GM23338 (cell line): Measurements from ENCODE around the gene TNFRSF6B. TPM values are rescaled to one million over a fixed set of nuclear protein-coding genes. Genes with fewer than 3 reads are reported as not detected.

Experiments used
- ATAC-seq: fragments of 200-7000 bp; cut with Tn5 transposase; 3 replicates; pipeline ENCODE4 v1.9.1; 2020
- DNase-seq: peaks from one replicate; pipeline ENCODE4 v3.0.0-alpha.2; 2015; ENCODE audit warnings: low spot score
- H2AFZ ChIP-seq: fragments of 200-600 bp; sonication (generic); 2 replicates; pipeline ENCODE4 v1.8.0; 2016; ENCODE audit warnings: antibody characterized with exemption, mild to moderate bottlenecking, moderate library complexity
- H3F3A ChIP-seq: fragments of 200-600 bp; sonication (generic); replicated peaks from 2 replicates; pipeline ENCODE4 v1.8.0; 2017; ENCODE audit warnings: antibody characterized with exemption, mixed run types, low read depth
- H3K27ac ChIP-seq: fragments of 200-600 bp; sonication (generic); 2 replicates; pipeline ENCODE4 v1.6.1; 2016; ENCODE audit warnings: low read depth
- H3K27me3 ChIP-seq: fragments of 200-600 bp; sonication (generic); 2 replicates; pipeline ENCODE4 v1.8.0; 2016; ENCODE audit warnings: mild to moderate bottlenecking, mixed run types, moderate library complexity; ENCODE audit not compliant: insufficient read depth
- H3K36me3 ChIP-seq: fragments of 200-600 bp; sonication (generic); 2 replicates; pipeline ENCODE4 v1.8.0; 2016; ENCODE audit warnings: mild to moderate bottlenecking; ENCODE audit not compliant: insufficient read depth
- H3K4me1 ChIP-seq: fragments of 200-600 bp; sonication (generic); 2 replicates; pipeline ENCODE4 v1.8.0; 2016; ENCODE audit warnings: mild to moderate bottlenecking, moderate library complexity; ENCODE audit not compliant: insufficient read depth
- H3K4me2 ChIP-seq: fragments of 200-600 bp; sonication (generic); 2 replicates; pipeline ENCODE4 v1.7.1; 2017; ENCODE audit warnings: mixed run types
- H3K4me3 ChIP-seq: fragments of 200-600 bp; sonication (generic); 2 replicates; pipeline ENCODE4 v1.6.1; 2016; ENCODE audit warnings: mixed run types
- H3K79me2 ChIP-seq: fragments of 200-600 bp; sonication (generic); replicated peaks from 2 replicates; pipeline ENCODE4 v1.8.0; 2017; ENCODE audit warnings: mild to moderate bottlenecking; ENCODE audit not compliant: insufficient read depth
- H3K9me2 ChIP-seq: fragments of 200-600 bp; sonication (generic); 2 replicates; pipeline ENCODE4 v1.8.0; 2017; ENCODE audit not compliant: insufficient read depth
- H4K20me1 ChIP-seq: fragments of 200-600 bp; sonication (generic); replicated peaks from 2 replicates; pipeline ENCODE4 v1.8.0; 2017; ENCODE audit warnings: mild to moderate bottlenecking; ENCODE audit not compliant: insufficient read depth
- H3K27ac Mint-ChIP-seq: 2 replicates; pipeline ENCODE4 v1.8.0; 2020; ENCODE audit warnings: inconsistent platforms, mild to moderate bottlenecking, moderate library complexity, mixed read lengths
- H3K27me3 Mint-ChIP-seq: 3 replicates; pipeline ENCODE4 v1.8.0; 2022; ENCODE audit warnings: low read depth, mild to moderate bottlenecking, moderate library complexity, mixed read lengths, inconsistent platforms; ENCODE audit not compliant: insufficient read depth, poor library complexity
- H3K36me3 Mint-ChIP-seq: 3 replicates; pipeline ENCODE4 v1.8.0; 2021; ENCODE audit warnings: low read depth, mild to moderate bottlenecking, inconsistent platforms, moderate library complexity, mixed read lengths
- H3K4me1 Mint-ChIP-seq: 3 replicates; pipeline ENCODE4 v1.8.0; 2020; ENCODE audit warnings: mild to moderate bottlenecking, inconsistent platforms, mixed read lengths
- H3K4me3 Mint-ChIP-seq: 3 replicates; pipeline ENCODE4 v1.8.0; 2021; ENCODE audit warnings: moderate library complexity, mild to moderate bottlenecking, inconsistent platforms, mixed read lengths
- H3K9me3 Mint-ChIP-seq: 3 replicates; pipeline ENCODE4 v1.8.0; 2020; ENCODE audit warnings: moderate library complexity, mild to moderate bottlenecking, inconsistent platforms, mixed read lengths
- CREB1 ChIP-seq: fragments of 250-450 bp; sonication (Bioruptor Pico); IDR thresholded peaks from 2 replicates; pipeline ENCODE4 v1.5.0; 2020; ENCODE audit warnings: low read depth, mild to moderate bottlenecking, moderate library complexity
- JUNB ChIP-seq: IDR thresholded peaks from one replicate; pipeline ENCODE4 v1.6.1; 2016; ENCODE audit warnings: antibody characterized with exemption; ENCODE audit not compliant: unreplicated experiment
- POLR2AphosphoS5 ChIP-seq: IDR thresholded peaks from 2 replicates; pipeline ENCODE4 v1.6.1; 2016; ENCODE audit warnings: antibody characterized with exemption, low read depth
- ZNF114 ChIP-seq: fragments of 250-450 bp; sonication (Bioruptor Pico); IDR thresholded peaks from 2 replicates; pipeline ENCODE4 v1.5.0; 2020; ENCODE audit warnings: mild to moderate bottlenecking, moderate library complexity
- polyA plus RNA-seq: library from polyadenylated mRNA; unstranded; fragments of >200 nt; fragmentation: Nextera tagmentation; extraction: Ambion mirVana; gene quantifications from 2 replicates; pipeline ENCODE4 v1.2.1, GENCODE V29; 2016
- total RNA-seq: library from RNA; depleted of rRNA; stranded (reverse); fragments of >200 nt; shearing (Covaris generic); gene quantifications from 2 replicates; pipeline ENCODE4 v1.2.3, GENCODE V29; 2014
- TF ChIP-seq, protein P1 (sequence below): IDR thresholded peaks from one replicate; pipeline ENCODE4 v1.6.1; 2018; ENCODE audit warnings: antibody characterized with exemption; ENCODE audit not compliant: unreplicated experiment
- TF ChIP-seq, protein P2 (sequence below): IDR thresholded peaks from 2 replicates; pipeline ENCODE4 v1.6.1; 2016; ENCODE audit warnings: antibody characterized with exemption
- TF ChIP-seq, protein P3 (sequence below), 2 experiments: fragments of 200-600 bp in 1 of 2; sonication (generic) in 1 of 2; conservative IDR thresholded peaks; 2 replicates each; pipeline versions ENCODE4 v1.5.1 to v1.6.1; 2016 to 2017; ENCODE audit warnings: antibody characterized with exemption in 2 of 2, low read depth in 2 of 2, mild to moderate bottlenecking in 2 of 2, moderate library complexity in 1 of 2

The TNFRSF6B gene
- total and polyA plus RNA-seq, 2 experiments from 2014 or later = 0.28 TPM; not detected in 1

DNA sequence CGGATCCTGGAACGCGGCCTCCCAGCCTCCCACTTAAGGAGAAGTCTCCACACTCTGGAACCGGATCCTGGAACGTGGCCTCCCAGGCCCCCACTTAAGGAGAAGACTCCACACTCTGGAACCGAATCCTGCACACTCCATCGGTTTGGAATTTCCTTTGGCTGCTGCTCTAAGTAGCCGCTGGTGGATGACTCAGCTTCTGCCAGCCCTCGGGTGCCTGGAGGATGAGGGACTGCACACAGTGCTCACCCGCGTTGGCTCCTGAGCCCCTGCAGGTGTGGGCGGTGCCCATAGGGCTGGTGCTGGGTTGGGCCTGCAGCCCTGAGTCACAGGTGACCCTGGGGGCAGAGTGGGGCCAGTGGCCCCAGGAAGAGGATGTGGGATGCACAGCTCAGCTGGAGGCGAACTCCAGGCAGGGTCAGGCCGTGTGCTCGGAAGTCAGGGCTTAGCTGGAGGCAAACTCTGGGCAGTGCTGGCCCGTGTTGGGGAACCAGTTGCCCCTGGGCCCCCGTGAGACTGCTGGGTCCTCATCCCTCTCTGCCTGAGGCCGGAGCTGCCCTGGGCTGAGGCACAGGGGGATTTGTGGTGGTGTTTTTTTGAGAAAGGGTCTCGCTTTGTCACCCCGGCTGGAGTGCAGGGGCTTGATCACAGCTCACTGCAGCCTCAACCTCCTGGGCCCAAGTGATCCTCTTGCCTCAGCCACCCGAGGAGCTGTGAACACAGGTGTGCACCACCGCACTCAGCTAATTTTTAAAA is 13.9 kb upstream of the TNFRSF6B start (continued):
- TF ChIP-seq, protein P1, sequence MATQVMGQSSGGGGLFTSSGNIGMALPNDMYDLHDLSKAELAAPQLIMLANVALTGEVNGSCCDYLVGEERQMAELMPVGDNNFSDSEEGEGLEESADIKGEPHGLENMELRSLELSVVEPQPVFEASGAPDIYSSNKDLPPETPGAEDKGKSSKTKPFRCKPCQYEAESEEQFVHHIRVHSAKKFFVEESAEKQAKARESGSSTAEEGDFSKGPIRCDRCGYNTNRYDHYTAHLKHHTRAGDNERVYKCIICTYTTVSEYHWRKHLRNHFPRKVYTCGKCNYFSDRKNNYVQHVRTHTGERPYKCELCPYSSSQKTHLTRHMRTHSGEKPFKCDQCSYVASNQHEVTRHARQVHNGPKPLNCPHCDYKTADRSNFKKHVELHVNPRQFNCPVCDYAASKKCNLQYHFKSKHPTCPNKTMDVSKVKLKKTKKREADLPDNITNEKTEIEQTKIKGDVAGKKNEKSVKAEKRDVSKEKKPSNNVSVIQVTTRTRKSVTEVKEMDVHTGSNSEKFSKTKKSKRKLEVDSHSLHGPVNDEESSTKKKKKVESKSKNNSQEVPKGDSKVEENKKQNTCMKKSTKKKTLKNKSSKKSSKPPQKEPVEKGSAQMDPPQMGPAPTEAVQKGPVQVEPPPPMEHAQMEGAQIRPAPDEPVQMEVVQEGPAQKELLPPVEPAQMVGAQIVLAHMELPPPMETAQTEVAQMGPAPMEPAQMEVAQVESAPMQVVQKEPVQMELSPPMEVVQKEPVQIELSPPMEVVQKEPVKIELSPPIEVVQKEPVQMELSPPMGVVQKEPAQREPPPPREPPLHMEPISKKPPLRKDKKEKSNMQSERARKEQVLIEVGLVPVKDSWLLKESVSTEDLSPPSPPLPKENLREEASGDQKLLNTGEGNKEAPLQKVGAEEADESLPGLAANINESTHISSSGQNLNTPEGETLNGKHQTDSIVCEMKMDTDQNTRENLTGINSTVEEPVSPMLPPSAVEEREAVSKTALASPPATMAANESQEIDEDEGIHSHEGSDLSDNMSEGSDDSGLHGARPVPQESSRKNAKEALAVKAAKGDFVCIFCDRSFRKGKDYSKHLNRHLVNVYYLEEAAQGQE = no peak
- no peak for TF ChIP-seq JUNB
- TF ChIP-seq, protein P2, sequence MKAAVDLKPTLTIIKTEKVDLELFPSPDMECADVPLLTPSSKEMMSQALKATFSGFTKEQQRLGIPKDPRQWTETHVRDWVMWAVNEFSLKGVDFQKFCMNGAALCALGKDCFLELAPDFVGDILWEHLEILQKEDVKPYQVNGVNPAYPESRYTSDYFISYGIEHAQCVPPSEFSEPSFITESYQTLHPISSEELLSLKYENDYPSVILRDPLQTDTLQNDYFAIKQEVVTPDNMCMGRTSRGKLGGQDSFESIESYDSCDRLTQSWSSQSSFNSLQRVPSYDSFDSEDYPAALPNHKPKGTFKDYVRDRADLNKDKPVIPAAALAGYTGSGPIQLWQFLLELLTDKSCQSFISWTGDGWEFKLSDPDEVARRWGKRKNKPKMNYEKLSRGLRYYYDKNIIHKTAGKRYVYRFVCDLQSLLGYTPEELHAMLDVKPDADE = no peak
- no peak for TF ChIP-seq POLR2AphosphoS5
- no peak for TF ChIP-seq ZNF114 (CRISPR knock-in tag)
- no peak for TF ChIP-seq CREB1

DNA sequence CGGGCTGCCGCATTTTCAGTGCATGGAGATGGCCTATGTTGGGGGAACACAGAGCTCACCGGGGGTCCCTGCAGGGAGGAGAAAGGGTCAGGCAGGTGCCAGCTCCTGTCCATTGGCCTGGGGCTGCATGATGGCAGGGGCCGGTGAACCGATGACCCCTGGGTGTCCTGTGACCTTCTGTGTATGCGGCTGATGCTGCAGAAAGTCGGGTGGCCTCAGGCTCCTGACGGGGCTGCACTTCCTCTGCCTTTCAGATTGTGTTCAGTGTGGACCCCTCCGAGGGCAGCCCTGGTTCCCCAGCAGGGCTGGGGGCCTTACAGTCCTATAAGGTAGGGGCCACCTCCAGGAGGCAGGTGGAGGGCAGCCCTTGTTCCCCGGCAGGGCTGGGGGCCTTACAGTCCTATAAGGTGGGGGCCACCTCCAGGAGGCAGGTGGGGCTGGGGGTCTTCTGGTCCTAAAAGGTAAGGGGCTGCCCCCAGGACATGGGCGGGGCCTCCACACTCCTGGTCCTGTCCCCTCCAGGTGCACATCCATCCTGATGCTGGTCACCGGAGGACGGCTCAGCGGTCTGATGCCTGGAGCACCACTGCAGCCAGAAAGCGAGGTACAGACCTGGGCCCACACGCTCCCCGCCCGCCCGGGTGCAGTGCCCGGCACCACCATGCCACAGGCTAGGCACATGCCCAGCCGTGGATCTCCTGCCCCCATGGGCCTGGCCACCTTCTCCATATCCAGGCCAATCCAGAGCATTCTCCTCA is 11.0 kb upstream of the TNFRSF6B start:
- H3K4me3 ChIP-seq = no peak overlapping the region
- Mint-ChIP-seq H3K9me3 (no peaks in the 10 kb centered on the region), H3K27me3 (peaks cover 7% of the 10 kb centered on the region), H3K27ac (no peak overlapping the region), H3K4me3 (no peak overlapping the region), H3K36me3 (no peaks in the 10 kb centered on the region), H3K4me1 (no peaks in the 10 kb centered on the region)
- no peaks in the 10 kb centered on the region for H3F3A ChIP-seq
- H3K4me2 ChIP-seq = no peak overlapping the region
- no peak for DNase-seq
- no peaks in the 10 kb centered on the region for H4K20me1 ChIP-seq
- no peaks in the 10 kb centered on the region for H3K27me3 ChIP-seq
- no peak overlapping the region for H2AFZ ChIP-seq
- no peaks in the 10 kb centered on the region for H3K4me1 ChIP-seq
- ATAC-seq = no peak
- H3K36me3 ChIP-seq = no peaks in the 10 kb centered on the region
- TF ChIP-seq, protein P3, sequence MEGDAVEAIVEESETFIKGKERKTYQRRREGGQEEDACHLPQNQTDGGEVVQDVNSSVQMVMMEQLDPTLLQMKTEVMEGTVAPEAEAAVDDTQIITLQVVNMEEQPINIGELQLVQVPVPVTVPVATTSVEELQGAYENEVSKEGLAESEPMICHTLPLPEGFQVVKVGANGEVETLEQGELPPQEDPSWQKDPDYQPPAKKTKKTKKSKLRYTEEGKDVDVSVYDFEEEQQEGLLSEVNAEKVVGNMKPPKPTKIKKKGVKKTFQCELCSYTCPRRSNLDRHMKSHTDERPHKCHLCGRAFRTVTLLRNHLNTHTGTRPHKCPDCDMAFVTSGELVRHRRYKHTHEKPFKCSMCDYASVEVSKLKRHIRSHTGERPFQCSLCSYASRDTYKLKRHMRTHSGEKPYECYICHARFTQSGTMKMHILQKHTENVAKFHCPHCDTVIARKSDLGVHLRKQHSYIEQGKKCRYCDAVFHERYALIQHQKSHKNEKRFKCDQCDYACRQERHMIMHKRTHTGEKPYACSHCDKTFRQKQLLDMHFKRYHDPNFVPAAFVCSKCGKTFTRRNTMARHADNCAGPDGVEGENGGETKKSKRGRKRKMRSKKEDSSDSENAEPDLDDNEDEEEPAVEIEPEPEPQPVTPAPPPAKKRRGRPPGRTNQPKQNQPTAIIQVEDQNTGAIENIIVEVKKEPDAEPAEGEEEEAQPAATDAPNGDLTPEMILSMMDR (conservative IDR thresholded peaks at IDR 0.05; ENCODE audit: low read depth in 2 of 2) = no peak
- no peak overlapping the region for H3K27ac ChIP-seq
- H3K9me2 ChIP-seq = no peaks in the 10 kb centered on the region
- no peaks in the 10 kb centered on the region for H3K79me2 ChIP-seq
